ENCODE results near the gene MYO3A. TPM values are rescaled to one million over a fixed set of nuclear protein-coding genes. Genes with fewer than 3 reads are reported as not detected.

Gene MYO3A
- total RNA-seq, 1 experiment from 2014 or later: not detected

DNA sequence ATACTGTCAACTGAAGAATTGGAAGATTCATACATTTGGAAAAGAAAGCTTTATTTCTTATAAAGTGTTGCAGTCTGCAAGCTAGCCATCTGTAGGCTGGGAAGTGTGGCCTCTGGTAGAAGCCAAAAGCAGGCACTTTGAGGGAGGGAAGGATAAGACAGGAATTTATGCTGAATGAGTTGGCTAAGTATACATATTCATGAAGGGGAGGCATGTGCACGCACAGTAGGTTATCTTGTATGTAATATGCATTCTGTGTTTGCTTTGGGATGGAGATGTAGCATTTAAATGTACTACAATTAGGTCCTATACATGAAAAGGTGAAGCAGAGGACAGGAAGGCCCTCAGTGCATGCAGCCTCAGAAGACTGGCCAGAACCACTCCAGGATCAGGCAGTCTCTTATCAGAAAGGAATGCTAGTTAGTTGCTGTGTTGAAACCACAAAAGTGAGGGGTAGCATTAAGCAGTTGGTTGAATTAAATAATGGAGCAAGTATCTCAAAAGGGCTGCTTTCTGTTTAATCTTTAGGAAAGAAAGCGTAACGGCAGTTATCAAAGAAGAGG, 40.9 kb downstream of the MYO3A start:
- POLR2A ChIA-PET: no interaction called here
- H3K27ac ChIP-seq (ENCODE audit: low read length): no peak overlapping the region
- TF ChIP-seq TCF7L2 (IDR thresholded peaks at IDR 0.05; ENCODE audit: low read depth, low read length) (no peak), POLR2AphosphoS5 (IDR thresholded peaks at IDR 0.05; ENCODE audit: low read depth, low read length) (no peak), SIN3A (IDR thresholded peaks at IDR 0.05; ENCODE audit: borderline replicate concordance, insufficient read depth, low read depth, low read length) (no peak)
- TF ChIP-seq, protein P1, sequence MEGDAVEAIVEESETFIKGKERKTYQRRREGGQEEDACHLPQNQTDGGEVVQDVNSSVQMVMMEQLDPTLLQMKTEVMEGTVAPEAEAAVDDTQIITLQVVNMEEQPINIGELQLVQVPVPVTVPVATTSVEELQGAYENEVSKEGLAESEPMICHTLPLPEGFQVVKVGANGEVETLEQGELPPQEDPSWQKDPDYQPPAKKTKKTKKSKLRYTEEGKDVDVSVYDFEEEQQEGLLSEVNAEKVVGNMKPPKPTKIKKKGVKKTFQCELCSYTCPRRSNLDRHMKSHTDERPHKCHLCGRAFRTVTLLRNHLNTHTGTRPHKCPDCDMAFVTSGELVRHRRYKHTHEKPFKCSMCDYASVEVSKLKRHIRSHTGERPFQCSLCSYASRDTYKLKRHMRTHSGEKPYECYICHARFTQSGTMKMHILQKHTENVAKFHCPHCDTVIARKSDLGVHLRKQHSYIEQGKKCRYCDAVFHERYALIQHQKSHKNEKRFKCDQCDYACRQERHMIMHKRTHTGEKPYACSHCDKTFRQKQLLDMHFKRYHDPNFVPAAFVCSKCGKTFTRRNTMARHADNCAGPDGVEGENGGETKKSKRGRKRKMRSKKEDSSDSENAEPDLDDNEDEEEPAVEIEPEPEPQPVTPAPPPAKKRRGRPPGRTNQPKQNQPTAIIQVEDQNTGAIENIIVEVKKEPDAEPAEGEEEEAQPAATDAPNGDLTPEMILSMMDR (IDR thresholded peaks at IDR 0.05): no peak
- TF ChIP-seq, protein P2, sequence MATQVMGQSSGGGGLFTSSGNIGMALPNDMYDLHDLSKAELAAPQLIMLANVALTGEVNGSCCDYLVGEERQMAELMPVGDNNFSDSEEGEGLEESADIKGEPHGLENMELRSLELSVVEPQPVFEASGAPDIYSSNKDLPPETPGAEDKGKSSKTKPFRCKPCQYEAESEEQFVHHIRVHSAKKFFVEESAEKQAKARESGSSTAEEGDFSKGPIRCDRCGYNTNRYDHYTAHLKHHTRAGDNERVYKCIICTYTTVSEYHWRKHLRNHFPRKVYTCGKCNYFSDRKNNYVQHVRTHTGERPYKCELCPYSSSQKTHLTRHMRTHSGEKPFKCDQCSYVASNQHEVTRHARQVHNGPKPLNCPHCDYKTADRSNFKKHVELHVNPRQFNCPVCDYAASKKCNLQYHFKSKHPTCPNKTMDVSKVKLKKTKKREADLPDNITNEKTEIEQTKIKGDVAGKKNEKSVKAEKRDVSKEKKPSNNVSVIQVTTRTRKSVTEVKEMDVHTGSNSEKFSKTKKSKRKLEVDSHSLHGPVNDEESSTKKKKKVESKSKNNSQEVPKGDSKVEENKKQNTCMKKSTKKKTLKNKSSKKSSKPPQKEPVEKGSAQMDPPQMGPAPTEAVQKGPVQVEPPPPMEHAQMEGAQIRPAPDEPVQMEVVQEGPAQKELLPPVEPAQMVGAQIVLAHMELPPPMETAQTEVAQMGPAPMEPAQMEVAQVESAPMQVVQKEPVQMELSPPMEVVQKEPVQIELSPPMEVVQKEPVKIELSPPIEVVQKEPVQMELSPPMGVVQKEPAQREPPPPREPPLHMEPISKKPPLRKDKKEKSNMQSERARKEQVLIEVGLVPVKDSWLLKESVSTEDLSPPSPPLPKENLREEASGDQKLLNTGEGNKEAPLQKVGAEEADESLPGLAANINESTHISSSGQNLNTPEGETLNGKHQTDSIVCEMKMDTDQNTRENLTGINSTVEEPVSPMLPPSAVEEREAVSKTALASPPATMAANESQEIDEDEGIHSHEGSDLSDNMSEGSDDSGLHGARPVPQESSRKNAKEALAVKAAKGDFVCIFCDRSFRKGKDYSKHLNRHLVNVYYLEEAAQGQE (IDR thresholded peaks at IDR 0.05; ENCODE audit: insufficient read depth in 1 of 2, low read depth in 2 of 2, low read length in 1 of 2): no peak

DNA sequence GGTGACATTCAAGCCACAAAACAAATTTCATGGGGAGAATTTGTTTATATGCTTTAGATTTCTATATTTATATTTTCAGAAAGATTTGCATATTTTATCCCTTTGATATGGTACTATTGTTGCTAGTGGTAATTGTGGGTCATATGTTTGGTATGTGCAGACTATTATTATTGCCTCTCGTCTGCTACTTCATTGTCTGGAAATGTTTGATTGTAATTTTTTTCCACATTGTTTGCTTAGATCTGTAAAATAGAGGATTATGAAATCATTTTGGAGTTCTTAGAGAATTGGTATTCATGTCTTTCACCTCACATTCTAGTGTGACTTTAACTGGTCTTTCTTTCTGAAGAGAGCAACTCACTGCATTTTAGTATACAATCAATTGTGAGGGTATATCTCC, 44.7 kb downstream of the MYO3A start:
- Histone ChIP-seq H3K4me1 (ENCODE audit: control insufficient read depth, insufficient read depth, low read length) (no peaks in the 10 kb centered on the region), H3K27me3 (ENCODE audit: control insufficient read depth, insufficient read depth, low read length) (no peaks in the 10 kb centered on the region), H3K9me3 (ENCODE audit: control insufficient read depth, insufficient read depth, low read depth, low read length) (no peaks in the 10 kb centered on the region), H3K36me3 (ENCODE audit: control insufficient read depth, insufficient read depth, low read length) (no peaks in the 10 kb centered on the region), H3K27ac (ENCODE audit: low read length) (no peak overlapping the region), H3K4me3 (ENCODE audit: low read depth in 2 of 2, low read length in 2 of 2) (no peak overlapping the region)
- no peak for ATAC-seq
- intact Hi-C loops (cut with micrococcal nuclease; ENCODE audit: unreplicated experiment): no loop called here
- no peak for DNase-seq (ENCODE audit: low read depth, low spot score)
- CTCF ChIA-PET: no interaction called here
- in situ Hi-C loops (cut with HindIII; ENCODE audit: low pct_unique_long_range_greater_than_20kb, low sequenced_read_pairs): no loop called here
- no TSS peak for BruUV-seq (replicated peaks)
- TF ChIP-seq TCF7L2 (IDR thresholded peaks at IDR 0.05; ENCODE audit: low read depth, low read length): no peak
- TF ChIP-seq, protein P1 (IDR thresholded peaks at IDR 0.05): no peak
- no peak for TF ChIP-seq POLR2AphosphoS5 (IDR thresholded peaks at IDR 0.05; ENCODE audit: low read depth, low read length)
- TF ChIP-seq, protein P2 (IDR thresholded peaks at IDR 0.05; ENCODE audit: insufficient read depth in 1 of 2, low read depth in 2 of 2, low read length in 1 of 2): no peak
- TF ChIP-seq SIN3A (IDR thresholded peaks at IDR 0.05; ENCODE audit: borderline replicate concordance, insufficient read depth, low read depth, low read length): no peak
- POLR2A ChIA-PET: no interaction called here

More for the DNA sequence above, 40.9 kb downstream of the MYO3A start:
- no peak for DNase-seq (ENCODE audit: low read depth, low spot score)
- Histone ChIP-seq H3K9me3 (ENCODE audit: control insufficient read depth, insufficient read depth, low read depth, low read length) (no peaks in the 10 kb centered on the region), H3K27me3 (ENCODE audit: control insufficient read depth, insufficient read depth, low read length) (no peaks in the 10 kb centered on the region), H3K36me3 (ENCODE audit: control insufficient read depth, insufficient read depth, low read length) (no peaks in the 10 kb centered on the region), H3K4me1 (ENCODE audit: control insufficient read depth, insufficient read depth, low read length) (no peaks in the 10 kb centered on the region), H3K4me3 (ENCODE audit: low read depth in 2 of 2, low read length in 2 of 2) (no peak overlapping the region)
- BruUV-seq (replicated peaks): no TSS peak
- in situ Hi-C loops (cut with HindIII; ENCODE audit: low pct_unique_long_range_greater_than_20kb, low sequenced_read_pairs) (no loop called here), intact Hi-C loops (cut with micrococcal nuclease; ENCODE audit: unreplicated experiment) (no loop called here)
- CTCF ChIA-PET: no interaction called here
- no peak for ATAC-seq
